Activated naive CD8-positive, alpha-beta T cell treated with anti-CD3 and anti-CD28 coated beads, Interleukin-2, amount 10 ng/mL, durations not matched to agents 7 days and 5 days (primary cell): Measurements from ENCODE around the gene PPARG. TPM values are rescaled to one million over a fixed set of nuclear protein-coding genes. Genes with fewer than 3 reads are reported as not detected.
"Not testable (repeated sequence)": the region's sequence is repeated elsewhere in the genome, so short reads cannot be mapped to it uniquely, and the experiment has no call there.

Experiments used
- ATAC-seq: fragments of 150-1000 bp; cut with Tn5 transposase; one replicate; pipeline ENCODE4 v1.10.0; 2021; ENCODE audit warnings: low read depth, moderate library complexity
- POLR2A ChIA-PET: fragments of 350-600 bp; sonication (Branson Sonifier 250); formaldehyde crosslinking; loops from one replicate; lab custom pipeline; 2021; ENCODE audit warnings: antibody characterized with exemption; lab: Charles Lee
- DNase-seq: peaks from one replicate; pipeline ENCODE4 v3.0.0; 2021
- H3K27ac Mint-ChIP-seq: one replicate; pipeline ENCODE4 v1.8.0; 2022; ENCODE audit warnings: mild to moderate bottlenecking, mixed read lengths
- H3K27me3 Mint-ChIP-seq: one replicate; pipeline ENCODE4 v1.8.0; 2022; ENCODE audit warnings: mild to moderate bottlenecking, moderate library complexity, mixed read lengths
- H3K36me3 Mint-ChIP-seq: one replicate; pipeline ENCODE4 v1.8.0; 2021; ENCODE audit warnings: mild to moderate bottlenecking, mixed read lengths
- H3K4me1 Mint-ChIP-seq: one replicate; pipeline ENCODE4 v1.8.0; 2021; ENCODE audit warnings: mixed read lengths
- H3K4me3 Mint-ChIP-seq: one replicate; pipeline ENCODE4 v1.8.0; 2022; ENCODE audit warnings: mild to moderate bottlenecking, moderate library complexity, mixed read lengths
- H3K9me3 Mint-ChIP-seq: one replicate; pipeline ENCODE4 v1.8.0; 2021; ENCODE audit warnings: mixed read lengths
- total RNA-seq, 2 experiments: library from RNA; stranded (reverse); gene quantifications; one replicate each; pipeline ENCODE4 v1.2.3, GENCODE V29; 2021

Gene PPARG
- total RNA-seq, 2 experiments from 2014 or later: 0.68 to 1.0 TPM

DNA sequence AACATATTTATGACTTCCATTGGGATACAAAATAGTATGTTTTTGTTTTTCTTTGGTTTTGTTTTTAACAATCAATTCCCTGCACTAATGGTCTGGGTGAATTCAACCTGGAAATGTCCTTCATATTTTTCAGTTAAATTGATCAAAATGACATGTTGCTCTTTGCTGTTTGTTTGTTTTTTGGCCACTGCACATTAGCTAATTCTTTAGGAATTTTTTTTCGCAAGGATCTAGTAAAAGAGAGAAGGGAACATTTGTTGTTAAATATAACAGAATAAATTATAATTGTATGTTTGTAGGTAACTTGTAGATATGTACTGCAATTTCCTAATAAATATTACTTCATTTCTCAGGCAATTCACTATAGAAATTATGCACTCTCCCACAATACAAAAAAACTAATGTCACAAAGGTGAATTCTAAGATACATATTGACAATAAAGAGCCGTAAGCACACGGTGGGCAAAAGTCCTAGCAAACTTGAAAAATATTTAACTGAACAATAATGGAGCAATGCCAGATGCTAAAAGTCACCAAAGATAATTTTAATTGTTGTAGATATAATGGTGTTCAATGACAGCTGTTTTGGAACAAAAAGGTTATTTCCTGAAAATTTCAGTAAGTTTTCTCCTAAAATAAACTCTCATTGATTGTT lies 21.4 kb upstream of the PPARG start:
- no peak overlapping the region for H3K4me3 Mint-ChIP-seq
- no peaks in the 10 kb centered on the region for H3K4me1 Mint-ChIP-seq
- no peaks in the 10 kb centered on the region for H3K36me3 Mint-ChIP-seq
- DNase-seq (no peak), ATAC-seq (no peak)
- H3K9me3 Mint-ChIP-seq: no peaks in the 10 kb centered on the region
- H3K27ac Mint-ChIP-seq: no peak overlapping the region
- POLR2A ChIA-PET: no interaction called here
- H3K27me3 Mint-ChIP-seq: peaks cover 21% of the 10 kb centered on the region

DNA sequence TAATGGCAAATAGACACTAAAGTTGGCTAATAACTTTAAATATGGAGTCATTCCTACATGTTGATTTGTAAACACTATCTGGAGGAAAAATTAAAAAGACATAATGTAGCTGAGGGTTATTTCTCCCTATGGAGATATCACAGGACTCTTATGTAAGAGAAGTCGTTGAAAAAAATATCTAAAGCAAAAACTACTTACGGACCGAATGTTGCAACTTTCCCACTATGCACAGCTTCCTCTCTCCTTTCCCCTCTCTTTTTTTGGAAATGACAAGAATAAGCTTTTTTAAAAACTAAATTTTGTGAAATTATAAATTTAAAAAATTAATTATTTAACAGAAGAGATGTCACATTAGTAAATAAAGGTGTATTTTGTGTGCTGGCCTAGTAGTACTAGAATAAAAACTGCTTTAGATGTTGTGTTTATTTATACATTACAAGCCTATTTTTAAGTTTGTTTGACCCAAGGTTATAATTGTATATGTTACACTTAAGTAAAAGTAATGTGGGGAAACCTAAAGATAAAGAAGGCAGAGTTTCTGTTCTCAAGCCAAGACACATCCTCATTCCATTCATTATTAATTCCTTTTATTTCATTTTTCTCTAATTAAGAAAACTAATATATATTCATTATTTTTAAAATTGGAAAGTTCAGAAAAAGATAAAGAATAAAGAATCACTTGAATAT lies 20.7 kb upstream of the PPARG start:
- H3K9me3 Mint-ChIP-seq: no peaks in the 10 kb centered on the region
- peaks cover 24% of the 10 kb centered on the region for H3K27me3 Mint-ChIP-seq
- POLR2A ChIA-PET: no interaction called here
- H3K4me1 Mint-ChIP-seq: no peaks in the 10 kb centered on the region
- no peak overlapping the region for H3K27ac Mint-ChIP-seq
- no peak overlapping the region for H3K4me3 Mint-ChIP-seq
- no peaks in the 10 kb centered on the region for H3K36me3 Mint-ChIP-seq
- no peak for DNase-seq
- no peak for ATAC-seq

DNA sequence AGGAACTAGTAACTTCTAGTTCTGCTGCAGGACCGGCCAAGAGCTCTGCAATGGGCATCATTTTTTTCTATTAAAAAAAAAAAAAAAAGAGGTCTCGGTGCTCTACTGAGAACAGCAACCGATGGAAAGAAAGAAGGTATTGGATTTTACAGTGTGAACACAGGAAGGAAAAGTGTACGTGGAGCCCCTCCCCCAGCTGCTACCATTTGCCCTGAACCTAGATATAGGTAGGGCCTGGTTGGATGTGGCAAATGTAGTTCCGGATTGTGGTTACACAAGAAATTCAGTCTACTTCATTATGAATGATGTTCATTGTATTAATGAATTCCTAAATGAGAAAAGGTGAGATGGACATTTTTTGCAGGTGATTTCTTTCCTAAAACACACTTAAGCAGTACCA lies 17.9 kb upstream of the PPARG start:
- POLR2A ChIA-PET: no interaction called here
- no peaks in the 10 kb centered on the region for H3K36me3 Mint-ChIP-seq

DNA sequence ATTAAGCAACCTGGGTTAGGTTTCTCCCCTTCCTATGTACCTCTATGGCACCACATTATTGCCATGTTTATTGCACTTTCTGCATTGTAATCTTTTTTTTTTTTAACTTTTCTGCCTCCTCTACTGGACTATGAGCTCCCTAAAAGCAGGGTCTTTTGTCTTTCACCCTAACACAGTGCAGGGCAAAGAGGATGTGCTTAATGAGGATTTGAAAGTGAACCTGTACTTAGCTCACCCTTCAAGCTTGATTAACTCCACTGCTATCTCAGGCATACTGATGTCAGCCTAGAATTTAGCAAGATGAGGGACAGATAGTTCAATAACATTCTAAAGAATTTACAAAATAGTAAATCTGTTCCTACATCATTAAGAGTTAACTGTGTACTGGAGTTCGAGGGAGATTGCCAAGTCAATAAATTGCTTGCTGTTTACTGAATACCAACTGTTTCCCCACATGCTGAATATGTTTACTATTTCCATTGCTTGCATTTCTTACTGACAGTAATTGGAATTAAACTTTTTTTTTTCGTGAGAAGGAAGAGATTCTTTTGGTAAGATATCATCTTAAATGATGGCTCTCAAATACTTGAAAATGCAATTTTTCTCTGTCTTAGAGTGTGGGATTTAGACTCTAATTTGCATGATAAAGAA lies 15.7 kb upstream of the PPARG start:
- no peak for DNase-seq
- H3K4me3 Mint-ChIP-seq: no peak overlapping the region
- H3K27me3 Mint-ChIP-seq: peaks cover 26% of the 10 kb centered on the region
- H3K4me1 Mint-ChIP-seq: peaks cover 1% of the 10 kb centered on the region
- POLR2A ChIA-PET: interaction anchor here (0.6 kb wide), 1 partner anchor 1185 kb away, joined by 3 read pairs; no protein-coding TSS in a partner anchor
- H3K27ac Mint-ChIP-seq: no peak overlapping the region
- ATAC-seq: no peak
- no peaks in the 10 kb centered on the region for H3K36me3 Mint-ChIP-seq
- no peaks in the 10 kb centered on the region for H3K9me3 Mint-ChIP-seq

More for the DNA sequence above, 17.9 kb upstream of the PPARG start:
- H3K9me3 Mint-ChIP-seq: no peaks in the 10 kb centered on the region
- no peak overlapping the region for H3K27ac Mint-ChIP-seq
- DNase-seq (no peak), ATAC-seq (no peak)
- H3K27me3 Mint-ChIP-seq: peaks cover 22% of the 10 kb centered on the region
- H3K4me3 Mint-ChIP-seq: no peak overlapping the region
- no peaks in the 10 kb centered on the region for H3K4me1 Mint-ChIP-seq

DNA sequence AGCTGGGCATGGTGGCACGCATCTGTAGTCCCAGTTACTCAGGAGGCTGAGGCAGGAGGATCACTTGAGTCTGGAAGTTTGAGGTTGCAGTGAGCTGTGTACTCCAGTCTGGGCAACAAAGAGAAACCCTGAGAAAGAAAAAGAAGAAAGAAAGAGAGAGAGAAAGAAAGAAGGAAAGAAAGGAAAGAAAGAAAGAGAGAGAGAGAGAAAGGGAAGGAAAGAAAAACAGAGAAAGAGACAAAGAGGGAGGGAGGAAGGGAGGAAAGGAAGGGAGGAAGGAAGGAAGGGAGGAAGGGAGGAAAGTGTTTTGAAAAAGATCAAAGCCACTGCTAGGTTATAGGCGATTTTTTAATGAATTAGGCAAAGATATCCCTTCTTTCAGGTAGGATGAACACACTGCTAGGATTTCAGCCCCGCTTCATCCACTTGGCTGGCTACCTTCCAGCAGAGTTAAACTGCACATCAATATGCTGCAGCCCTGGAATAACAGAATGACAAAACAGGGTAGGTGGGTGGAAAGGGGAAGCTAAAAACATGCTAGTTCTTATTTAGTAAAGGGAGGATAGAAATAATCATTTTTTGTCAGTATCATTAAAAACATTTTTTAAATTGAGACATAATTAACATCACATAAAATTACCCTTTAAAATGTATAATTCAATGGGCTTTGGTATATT lies 12.8 kb upstream of the PPARG start:
- Mint-ChIP-seq H3K9me3 (no peaks in the 10 kb centered on the region), H3K4me3 (no peak overlapping the region), H3K27ac (no peak overlapping the region), H3K27me3 (peaks cover 25% of the 10 kb centered on the region), H3K36me3 (no peaks in the 10 kb centered on the region), H3K4me1 (peaks cover 1% of the 10 kb centered on the region)
- DNase-seq (no peak), ATAC-seq (no peak)
- POLR2A ChIA-PET: interaction anchor here (0.5 kb wide), 1 partner anchor 471 kb away, joined by 3 read pairs; no protein-coding TSS in a partner anchor

DNA sequence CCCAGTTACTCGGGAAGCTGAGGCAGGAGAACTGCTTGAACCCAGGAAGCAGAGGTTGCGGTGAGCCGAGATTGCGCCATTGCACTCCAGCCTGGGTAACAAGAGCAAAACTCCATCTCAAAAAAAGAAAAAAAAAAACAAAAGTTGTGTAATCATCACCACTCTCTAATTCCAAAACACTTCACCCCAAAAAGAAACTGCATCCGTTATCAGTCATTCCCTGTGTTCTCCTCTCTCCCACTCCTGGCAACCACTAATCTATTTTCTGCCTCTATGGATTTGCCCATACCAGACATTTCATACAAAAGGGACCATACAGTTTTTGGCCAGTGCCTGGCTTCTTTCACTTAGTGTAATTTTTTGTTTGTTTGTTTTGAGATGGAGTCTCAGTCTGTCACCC lies 12.0 kb upstream of the PPARG start:
- H3K4me3 Mint-ChIP-seq, H3K27ac Mint-ChIP-seq, H3K4me1 Mint-ChIP-seq, H3K9me3 Mint-ChIP-seq, POLR2A ChIA-PET, H3K36me3 Mint-ChIP-seq, ATAC-seq, DNase-seq: not testable (repeated sequence)
- H3K27me3 Mint-ChIP-seq: peaks cover 25% of the 10 kb centered on the region

DNA sequence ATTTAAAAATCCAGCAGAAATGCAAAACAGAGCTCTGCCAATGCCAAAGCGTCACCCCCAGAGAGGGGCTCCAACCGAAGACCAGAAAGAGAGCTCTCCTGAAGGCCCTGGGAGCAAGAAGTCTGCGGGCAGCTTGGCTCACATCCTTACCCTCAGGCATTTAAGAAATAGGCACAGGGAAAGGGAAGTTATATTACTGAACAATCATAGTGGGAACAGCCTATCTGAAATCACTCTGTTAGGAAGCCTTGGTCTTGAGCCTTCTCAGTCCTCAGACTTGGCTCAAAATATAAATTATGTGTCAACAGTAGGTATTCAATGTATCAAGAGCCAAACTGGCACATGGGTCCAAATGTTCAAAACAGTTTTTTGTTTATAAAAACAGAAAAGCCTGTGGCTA lies 10.3 kb upstream of the PPARG start:
- Mint-ChIP-seq H3K27ac (no peak overlapping the region), H3K9me3 (no peaks in the 10 kb centered on the region), H3K4me1 (peaks cover 1% of the 10 kb centered on the region), H3K4me3 (no peak overlapping the region), H3K36me3 (no peaks in the 10 kb centered on the region), H3K27me3 (peaks cover 20% of the 10 kb centered on the region)
- DNase-seq (no peak), ATAC-seq (no peak)
- POLR2A ChIA-PET: no interaction called here

DNA sequence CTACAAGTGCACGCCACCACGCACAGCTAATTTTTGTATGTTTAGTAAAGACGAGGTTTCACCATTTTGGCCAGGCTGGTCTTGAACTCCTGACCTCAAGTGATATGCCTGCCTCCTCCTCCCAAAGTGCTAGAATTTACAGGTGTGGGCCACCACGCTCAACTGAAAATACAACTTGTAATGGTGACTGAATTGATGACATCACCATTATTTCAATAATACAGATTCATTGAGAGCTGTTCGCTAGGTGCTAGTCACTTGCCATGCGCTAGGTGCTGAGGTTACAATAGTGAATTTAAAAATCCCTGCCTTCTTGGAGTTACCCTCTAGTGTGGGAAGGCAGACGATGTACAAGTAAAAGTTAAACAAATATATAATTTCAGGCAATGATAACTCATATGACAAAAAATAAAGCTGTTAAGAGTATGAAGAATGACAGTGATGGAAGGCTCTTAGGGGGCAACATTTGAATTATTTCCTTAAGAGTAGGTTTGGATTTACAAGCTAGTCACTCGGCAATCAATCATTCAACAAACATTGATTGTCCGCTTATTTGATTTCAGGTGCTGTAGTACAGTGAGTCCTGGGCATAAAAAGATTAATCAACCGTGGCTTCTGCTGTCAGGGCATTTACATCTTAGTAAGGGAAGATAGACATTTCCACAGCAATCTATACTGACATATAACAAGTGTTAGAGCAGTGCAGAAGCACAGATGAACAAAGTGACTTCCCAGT lies 9.1 kb upstream of the PPARG start:
- DNase-seq (no peak), ATAC-seq (no peak)
- peaks cover 1% of the 10 kb centered on the region for H3K4me1 Mint-ChIP-seq
- H3K9me3 Mint-ChIP-seq: no peaks in the 10 kb centered on the region
- H3K27me3 Mint-ChIP-seq: peaks cover 27% of the 10 kb centered on the region
- H3K4me3 Mint-ChIP-seq: no peak overlapping the region
- POLR2A ChIA-PET: no interaction called here
- no peaks in the 10 kb centered on the region for H3K36me3 Mint-ChIP-seq
- no peak overlapping the region for H3K27ac Mint-ChIP-seq

DNA sequence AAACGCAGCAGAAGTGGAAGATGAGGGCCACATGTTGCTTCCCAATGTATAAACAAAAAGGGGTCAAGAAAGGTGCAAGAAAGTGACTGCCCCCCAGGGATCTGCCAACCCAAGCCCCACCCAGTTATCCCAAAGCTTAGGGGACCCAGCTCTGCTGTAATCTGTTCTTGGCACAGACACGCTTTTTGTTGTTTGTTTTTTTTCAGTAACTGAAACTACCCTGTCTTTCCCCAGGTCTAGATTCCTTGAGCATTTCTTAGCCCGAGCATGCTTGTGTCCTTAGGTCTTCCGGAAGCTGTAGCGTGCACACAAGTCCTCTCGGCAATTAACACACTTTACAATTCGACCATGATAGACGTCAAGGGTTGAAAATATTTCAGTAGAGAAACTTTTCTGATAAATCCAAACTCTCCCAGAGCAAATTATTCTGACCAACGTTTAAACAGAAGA lies 8.5 kb upstream of the PPARG start:
- Mint-ChIP-seq H3K4me3 (no peak overlapping the region), H3K4me1 (peaks cover 1% of the 10 kb centered on the region), H3K36me3 (no peaks in the 10 kb centered on the region), H3K27me3 (peaks cover 33% of the 10 kb centered on the region), H3K27ac (no peak overlapping the region), H3K9me3 (no peaks in the 10 kb centered on the region)
- no peak for DNase-seq
- ATAC-seq: no peak
- POLR2A ChIA-PET: no interaction called here

DNA sequence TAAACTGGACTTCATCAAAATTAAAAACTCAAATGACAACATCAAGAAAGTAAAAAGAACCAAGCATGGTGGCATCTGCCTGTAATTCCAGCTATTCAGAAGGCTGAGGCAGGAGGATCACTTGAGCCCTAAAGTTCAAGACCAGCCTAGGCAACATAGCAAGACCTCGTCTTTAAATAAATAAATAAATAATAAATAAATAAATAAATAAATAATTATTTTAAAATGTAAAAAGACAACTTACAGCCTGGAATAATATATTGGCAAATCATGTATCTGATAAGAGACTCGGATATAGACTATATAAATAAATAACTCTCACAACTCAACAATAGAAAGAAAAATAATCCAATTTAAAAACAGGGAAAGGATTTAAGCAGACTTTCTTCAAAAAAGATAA lies 4.3 kb upstream of the PPARG start:
- H3K36me3 Mint-ChIP-seq: no peaks in the 10 kb centered on the region
- no peak overlapping the region for H3K27ac Mint-ChIP-seq
- no peaks in the 10 kb centered on the region for H3K4me1 Mint-ChIP-seq
- ATAC-seq: no peak
- H3K9me3 Mint-ChIP-seq: no peaks in the 10 kb centered on the region
- H3K27me3 Mint-ChIP-seq: peaks cover 51% of the 10 kb centered on the region
- DNase-seq: no peak
- H3K4me3 Mint-ChIP-seq: no peak overlapping the region
- POLR2A ChIA-PET: no interaction called here

DNA sequence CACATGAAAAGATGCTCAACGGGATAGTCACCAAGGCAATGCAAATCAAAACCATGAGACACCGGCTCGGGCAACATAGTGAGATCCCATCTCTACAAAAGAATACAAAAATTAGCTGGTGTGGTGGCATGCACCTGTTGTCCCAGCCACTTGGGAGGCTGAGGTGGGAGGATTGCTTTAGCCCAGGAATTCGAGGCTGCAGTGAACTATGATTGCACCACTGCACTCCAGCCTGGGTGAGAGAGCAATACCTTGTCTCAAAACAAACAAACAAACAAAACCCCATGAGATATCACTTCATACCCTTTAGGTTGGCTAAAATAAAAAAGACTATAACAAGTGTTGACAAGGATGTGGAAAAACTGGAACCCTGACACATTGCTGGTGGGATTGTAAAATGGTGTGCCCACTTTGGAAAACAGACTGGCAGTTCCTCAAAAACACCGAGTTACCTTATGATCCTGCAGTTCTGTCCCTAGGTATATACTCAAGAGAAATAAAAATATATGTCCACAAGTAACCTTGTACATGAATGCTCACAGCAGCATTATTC lies 3.8 kb upstream of the PPARG start:
- no peak overlapping the region for H3K4me3 Mint-ChIP-seq
- H3K9me3 Mint-ChIP-seq: no peaks in the 10 kb centered on the region
- DNase-seq (no peak), ATAC-seq (no peak)
- H3K27ac Mint-ChIP-seq: no peak overlapping the region
- no peaks in the 10 kb centered on the region for H3K36me3 Mint-ChIP-seq
- POLR2A ChIA-PET: no interaction called here
- no peaks in the 10 kb centered on the region for H3K4me1 Mint-ChIP-seq
- peaks cover 53% of the 10 kb centered on the region for H3K27me3 Mint-ChIP-seq

DNA sequence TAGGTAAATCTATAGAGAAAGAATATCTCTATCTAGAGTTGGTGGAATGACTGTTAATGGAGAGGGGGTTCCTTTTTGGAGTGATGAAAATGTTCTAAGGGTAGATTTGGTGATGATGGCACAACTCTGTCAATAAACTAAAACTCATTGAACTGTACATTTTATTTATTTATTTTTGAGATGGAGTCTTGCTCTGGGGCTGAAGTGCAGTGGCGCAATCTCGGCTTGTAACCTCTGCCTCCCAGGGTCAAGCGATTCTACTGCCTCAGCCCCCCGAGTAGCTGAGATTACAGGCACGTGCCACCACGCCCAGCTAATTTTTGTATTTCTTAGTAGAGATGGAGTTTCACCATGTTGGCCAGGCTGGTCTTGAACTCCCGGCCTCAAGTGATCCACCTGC lies 3.1 kb upstream of the PPARG start:
- peaks cover 50% of the 10 kb centered on the region for H3K27me3 Mint-ChIP-seq
- H3K4me1 Mint-ChIP-seq, ATAC-seq, H3K4me3 Mint-ChIP-seq, H3K9me3 Mint-ChIP-seq, POLR2A ChIA-PET, H3K36me3 Mint-ChIP-seq, H3K27ac Mint-ChIP-seq, DNase-seq: not testable (repeated sequence)

DNA sequence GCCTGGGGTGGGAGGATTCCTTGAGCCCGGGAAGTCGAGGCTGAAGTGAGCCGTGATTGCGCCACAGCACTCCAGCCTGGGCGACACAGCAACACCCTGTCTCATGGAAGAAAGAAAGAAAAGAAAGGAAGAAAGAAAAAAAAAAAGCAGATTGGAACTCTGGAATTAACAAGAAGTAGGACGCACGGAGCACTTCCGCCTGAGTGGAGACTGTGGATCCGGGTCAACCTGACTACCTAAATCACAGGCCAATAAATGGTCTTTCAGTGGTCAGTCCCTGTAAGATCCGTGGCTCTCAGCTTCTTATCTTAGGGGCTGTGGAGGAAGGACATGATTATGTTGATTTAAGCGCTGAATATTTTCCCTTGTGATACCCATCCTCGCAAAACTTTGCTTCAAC lies 2.4 kb upstream of the PPARG start:
- POLR2A ChIA-PET: no interaction called here
- H3K27me3 Mint-ChIP-seq: peaks cover 56% of the 10 kb centered on the region
- H3K36me3 Mint-ChIP-seq: no peaks in the 10 kb centered on the region
- no peak overlapping the region for H3K4me3 Mint-ChIP-seq
- ATAC-seq (no peak), DNase-seq (no peak)
- no peak overlapping the region for H3K27ac Mint-ChIP-seq
- H3K9me3 Mint-ChIP-seq: no peaks in the 10 kb centered on the region
- no peaks in the 10 kb centered on the region for H3K4me1 Mint-ChIP-seq
